Mucosa of descending colon (tissue), 3 donors: ENCODE measurements around the gene SLIT3. TPM values are rescaled to one million over a fixed set of nuclear protein-coding genes. Genes with fewer than 3 reads are reported as not detected.

Experiments used
- ATAC-seq: fragments of 200-7000 bp; cut with Tn5 transposase; one replicate; pipeline ENCODE4 v1.9.1; 2020; ENCODE audit warnings: mild to moderate bottlenecking, moderate library complexity
- DNase-seq, 3 donors: peaks; one replicate each; pipeline ENCODE4 v3.0.0-alpha.2; 2020
- H3K36me3 ChIP-seq: fragments of 200-600 bp; one replicate; pipeline ENCODE4 v1.8.0; 2021; ENCODE audit warnings: low read depth, mild to moderate bottlenecking
- H3K4me1 ChIP-seq: fragments of 200-600 bp; one replicate; pipeline ENCODE4 v1.8.0; 2021; ENCODE audit warnings: low read depth, mild to moderate bottlenecking
- H3K4me3 ChIP-seq: fragments of 200-600 bp; one replicate; pipeline ENCODE4 v1.8.0; 2021; ENCODE audit warnings: mild to moderate bottlenecking
- H3K9me3 ChIP-seq: fragments of 200-600 bp; one replicate; pipeline ENCODE4 v1.8.0; 2021; ENCODE audit warnings: mild to moderate bottlenecking
- intact Hi-C, 2 donors: fragments of 100-400 bp; cut with DNase I in 1 of 2; cut with micrococcal nuclease in 1 of 2; formaldehyde crosslinking; loops; one replicate each; pipeline versions ENCODE4 v1.11.0 to v1.11.1; 2022; cut with DNase I, micrococcal nuclease
- total RNA-seq, 3 donors: library from RNA; stranded (reverse); fragmentation: NEBNext Ultra II Directional in 2 of 3; extraction: Animal tissue kit (Norgen Biotek cat#: 25700) in 2 of 3; gene quantifications; one replicate each; pipeline versions ENCODE4 v1.2.1 to v1.2.4, GENCODE V29; 2021 to 2023
- TF ChIP-seq, protein P1 (sequence below): fragments of 200-600 bp; IDR thresholded peaks from one replicate; pipeline ENCODE4 v1.8.0; 2022; ENCODE audit warnings: antibody characterized with exemption, mild to moderate bottlenecking
- donor health status: DM: no; HTN: no; CAD: no; lungs with moderate emphysema.
- donor health status: DM: no; HTN: no; CAD: no.
- donor health status: DM: no; HTN: yes; CAD: no.

The SLIT3 gene
- total RNA-seq, 3 donors from 2014 or later: 4.2 to 25.5 (median 16.1) TPM

DNA sequence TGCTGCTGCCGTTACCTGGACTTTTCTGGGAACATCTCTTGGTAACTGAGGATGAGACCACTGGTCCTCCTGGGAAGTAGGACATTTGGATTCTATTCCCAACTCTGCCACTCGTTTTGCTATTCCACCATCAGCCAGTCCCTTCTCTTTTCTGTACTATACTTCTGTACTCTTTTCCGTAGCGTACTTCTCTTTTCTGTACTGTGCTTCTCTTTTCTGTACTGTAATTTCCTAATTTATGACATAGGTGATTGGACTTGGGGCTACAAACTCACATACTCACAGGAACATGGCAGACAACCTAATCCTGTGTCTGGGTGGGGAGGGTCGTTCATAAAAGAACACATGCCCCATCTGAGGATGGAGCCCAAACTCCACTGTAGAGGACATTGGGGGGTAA, 386.4 kb downstream of the SLIT3 start:
- Histone ChIP-seq H3K4me1 (no peaks in the 10 kb centered on the region), H3K4me3 (no peak overlapping the region), H3K36me3 (no peaks in the 10 kb centered on the region), H3K9me3 (no peaks in the 10 kb centered on the region)
- DNase-seq: no peak
- intact Hi-C loops: no loop called here
- ATAC-seq: no peak
- TF ChIP-seq, protein P1, sequence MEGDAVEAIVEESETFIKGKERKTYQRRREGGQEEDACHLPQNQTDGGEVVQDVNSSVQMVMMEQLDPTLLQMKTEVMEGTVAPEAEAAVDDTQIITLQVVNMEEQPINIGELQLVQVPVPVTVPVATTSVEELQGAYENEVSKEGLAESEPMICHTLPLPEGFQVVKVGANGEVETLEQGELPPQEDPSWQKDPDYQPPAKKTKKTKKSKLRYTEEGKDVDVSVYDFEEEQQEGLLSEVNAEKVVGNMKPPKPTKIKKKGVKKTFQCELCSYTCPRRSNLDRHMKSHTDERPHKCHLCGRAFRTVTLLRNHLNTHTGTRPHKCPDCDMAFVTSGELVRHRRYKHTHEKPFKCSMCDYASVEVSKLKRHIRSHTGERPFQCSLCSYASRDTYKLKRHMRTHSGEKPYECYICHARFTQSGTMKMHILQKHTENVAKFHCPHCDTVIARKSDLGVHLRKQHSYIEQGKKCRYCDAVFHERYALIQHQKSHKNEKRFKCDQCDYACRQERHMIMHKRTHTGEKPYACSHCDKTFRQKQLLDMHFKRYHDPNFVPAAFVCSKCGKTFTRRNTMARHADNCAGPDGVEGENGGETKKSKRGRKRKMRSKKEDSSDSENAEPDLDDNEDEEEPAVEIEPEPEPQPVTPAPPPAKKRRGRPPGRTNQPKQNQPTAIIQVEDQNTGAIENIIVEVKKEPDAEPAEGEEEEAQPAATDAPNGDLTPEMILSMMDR: no peak

DNA sequence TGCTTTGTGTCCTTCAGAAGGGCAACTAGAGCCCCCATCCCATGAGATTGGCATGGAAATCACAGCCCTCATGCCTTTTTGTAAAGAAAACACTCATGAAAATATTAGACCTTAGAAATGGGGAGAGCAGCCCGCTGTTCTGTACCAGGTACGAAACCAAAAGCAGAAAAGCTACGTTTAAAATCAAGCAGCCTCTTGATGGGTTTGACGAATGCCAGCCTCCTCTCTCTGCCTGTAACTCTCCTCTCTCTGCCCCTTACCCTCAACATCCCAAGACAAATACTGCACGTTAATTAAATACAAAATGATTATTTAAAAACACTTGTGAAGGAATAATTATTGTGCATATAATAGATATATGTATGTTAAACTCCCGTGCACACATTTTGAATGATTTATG, 390.1 kb downstream of the SLIT3 start:
- intact Hi-C loops: no loop called here
- Histone ChIP-seq H3K36me3 (no peaks in the 10 kb centered on the region), H3K9me3 (no peaks in the 10 kb centered on the region), H3K4me1 (no peaks in the 10 kb centered on the region), H3K4me3 (no peak overlapping the region)
- DNase-seq (no peak), ATAC-seq (no peak)
- TF ChIP-seq, protein P1: no peak

DNA sequence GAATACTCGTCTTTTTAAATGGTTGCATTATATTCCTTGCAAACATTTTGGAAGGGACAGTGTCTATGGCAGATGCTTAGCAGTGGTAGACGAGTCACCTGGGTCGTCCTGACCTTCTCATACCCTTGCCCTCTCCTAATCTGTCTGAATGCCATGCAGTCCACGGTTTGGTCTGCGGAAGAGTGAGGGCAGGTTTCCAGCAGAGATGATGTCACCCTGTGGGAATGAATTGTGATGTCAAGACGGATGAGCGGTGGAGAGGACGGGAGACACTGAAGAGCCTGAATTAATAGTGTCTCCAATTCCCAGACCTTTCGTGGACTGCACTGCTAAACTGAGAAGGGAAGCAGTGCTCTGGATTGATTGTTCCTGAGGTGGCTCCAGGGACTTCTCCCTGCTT, 392.7 kb downstream of the SLIT3 start:
- H3K9me3 ChIP-seq: no peaks in the 10 kb centered on the region
- H3K4me3 ChIP-seq: no peak overlapping the region
- DNase-seq (no peak), ATAC-seq (no peak)
- TF ChIP-seq, protein P1: no peak
- H3K4me1 ChIP-seq: no peaks in the 10 kb centered on the region
- no peaks in the 10 kb centered on the region for H3K36me3 ChIP-seq
- intact Hi-C loops: no loop called here

DNA sequence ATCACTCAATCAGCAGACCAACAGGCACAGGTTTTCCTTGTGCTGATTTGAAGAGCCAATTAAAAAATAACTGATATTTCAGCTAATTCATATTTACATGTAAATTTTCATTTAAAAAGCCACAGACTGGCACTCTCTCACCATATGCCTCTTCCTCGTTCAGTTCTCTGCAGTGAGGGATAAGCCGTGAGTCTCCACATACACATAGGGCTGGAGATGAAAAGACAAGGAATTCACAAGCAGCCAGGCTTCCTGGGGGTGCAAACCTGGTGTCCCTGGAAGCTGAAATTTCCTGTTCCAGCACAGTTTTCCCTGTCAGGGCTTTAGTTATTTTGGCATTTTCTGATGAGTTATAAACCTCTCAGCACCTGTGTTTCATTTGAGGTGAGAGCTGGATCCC, 397.9 kb downstream of the SLIT3 start:
- ATAC-seq: no peak
- intact Hi-C loops: no loop called here
- DNase-seq: no peak
- TF ChIP-seq, protein P1: no peak
- no peak overlapping the region for H3K4me3 ChIP-seq
- no peaks in the 10 kb centered on the region for H3K4me1 ChIP-seq
- no peaks in the 10 kb centered on the region for H3K9me3 ChIP-seq
- H3K36me3 ChIP-seq: no peaks in the 10 kb centered on the region

DNA sequence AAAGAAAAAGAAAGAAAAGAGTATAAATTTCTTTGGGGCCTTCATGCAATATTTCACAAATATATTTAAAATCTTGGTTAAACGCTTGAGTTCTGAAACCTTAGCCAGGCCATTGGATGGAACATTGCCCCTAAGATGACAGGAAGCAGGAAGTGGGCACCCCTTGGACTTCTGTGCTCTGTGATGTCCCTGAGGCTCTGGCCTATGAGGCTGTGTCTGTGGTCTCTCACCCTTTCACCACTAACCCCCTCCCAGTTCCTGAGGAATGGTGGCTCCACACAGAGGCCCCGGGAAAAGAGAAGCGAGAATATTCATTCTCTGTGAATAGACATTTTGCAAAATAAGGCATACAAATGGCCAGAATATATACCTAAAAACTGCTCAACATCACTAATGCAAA, 401.3 kb downstream of the SLIT3 start:
- Histone ChIP-seq H3K4me1 (no peaks in the 10 kb centered on the region), H3K36me3 (no peaks in the 10 kb centered on the region), H3K9me3 (no peaks in the 10 kb centered on the region), H3K4me3 (no peak overlapping the region)
- TF ChIP-seq, protein P1: no peak
- DNase-seq: no peak
- intact Hi-C loops: no loop called here
- no peak for ATAC-seq

DNA sequence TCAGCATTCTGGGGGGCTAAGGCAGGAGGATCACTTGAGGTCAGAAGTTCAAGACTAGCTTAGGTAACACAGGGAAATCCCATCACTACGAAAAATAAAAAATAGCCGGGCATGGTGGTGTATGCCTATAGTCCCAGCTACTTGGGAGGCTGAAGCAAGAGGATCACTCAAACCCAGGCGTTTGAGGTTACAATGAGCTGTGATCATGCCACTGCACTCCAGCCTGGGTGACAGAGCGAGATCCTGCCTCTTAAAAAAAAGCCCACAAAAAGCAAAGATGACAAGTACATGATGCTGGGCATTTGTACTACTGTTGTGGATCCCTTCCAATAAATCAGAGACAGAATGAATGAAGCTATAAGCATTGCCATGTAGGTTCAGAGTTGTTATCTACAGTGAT, 401.7 kb downstream of the SLIT3 start:
- TF ChIP-seq, protein P1: no peak
- no peaks in the 10 kb centered on the region for H3K4me1 ChIP-seq
- DNase-seq (no peak), ATAC-seq (no peak)
- H3K4me3 ChIP-seq: no peak overlapping the region
- H3K36me3 ChIP-seq: no peaks in the 10 kb centered on the region
- H3K9me3 ChIP-seq: no peaks in the 10 kb centered on the region
- intact Hi-C loops: no loop called here
